Testis (tissue), 3 donors: Measurements from ENCODE around the gene MED7. TPM values are rescaled to one million over a fixed set of nuclear protein-coding genes. Genes with fewer than 3 reads are reported as not detected.

Experiments
- DNase-seq: peaks from one replicate; pipeline ENCODE4 v3.0.0-alpha.2; 2019
- H3K27ac ChIP-seq, 2 donors: fragments of 200-600 bp; sonication (generic); one replicate each; pipeline ENCODE4 v1.5.1; 2019
- H3K27me3 ChIP-seq: fragments of 200-600 bp; sonication (generic); one replicate; pipeline ENCODE4 v1.5.1; 2019
- H3K36me3 ChIP-seq: fragments of 200-600 bp; sonication (generic); one replicate; pipeline ENCODE4 v1.5.1; 2017; ENCODE audit warnings: low read depth; ENCODE audit errors: missing control alignments
- H3K4me1 ChIP-seq: fragments of 200-600 bp; sonication (generic); one replicate; pipeline ENCODE4 v1.5.1; 2019
- H3K4me3 ChIP-seq, 2 donors: fragments of 200-600 bp; sonication (generic); one replicate each; pipeline ENCODE4 v1.5.1; 2017 to 2019
- H3K9me3 ChIP-seq: fragments of 200-600 bp; sonication (generic); one replicate; pipeline ENCODE4 v1.5.1; 2017
- CTCF ChIP-seq, 3 experiments: fragments of 450-650 bp in 2 of 3; fragments of 200-600 bp in 1 of 3; sonication (generic) in 1 of 3; IDR thresholded peaks; one replicate each; pipeline ENCODE4 v1.5.1; 2016 to 2019; ENCODE audit warnings: antibody characterized with exemption in 3 of 3, mild to moderate bottlenecking in 2 of 3, moderate library complexity in 1 of 3
- POLR2A ChIP-seq: fragments of 450-650 bp; IDR thresholded peaks from one replicate; pipeline ENCODE4 v1.6.1; 2017; ENCODE audit warnings: antibody characterized with exemption, mild to moderate bottlenecking, moderate library complexity
- WGBS, 2 donors: methylation state at CpG; one replicate each; pipeline ENCODE4 v1.1.5; 2018; 5-methylcytosine and 5-hydroxymethylcytosine counted together
- intact Hi-C: fragments of 100-400 bp; cut with DNase I; formaldehyde crosslinking; loops from one replicate; pipeline ENCODE4 v1.15.1; 2023; ENCODE audit warnings: low total_unique reads
- polyA plus RNA-seq: library from polyadenylated mRNA; stranded (reverse); fragments of 350-450 nt; fragmentation: Illumina TruSeq; extraction: RNeasy Lipid Tissue Mini Kit (QIAGEN cat#74804); gene quantifications from one replicate; pipeline ENCODE4 v1.2.3, GENCODE V29; 2014; ENCODE audit warnings: low read depth, low replicate concordance; ENCODE audit not compliant: insufficient read depth
- total RNA-seq, 2 donors: library from RNA; depleted of rRNA; stranded (reverse); fragments of >200 nt; gene quantifications; one replicate each; pipeline ENCODE4 v1.2.3, GENCODE V29; 2016

Gene MED7
- total and polyA plus RNA-seq, 3 donors from 2014 or later = 16.8 to 50.3 (median 21.1) TPM

GRCh38 chr5:157178966-157179365, 36.3 kb upstream of the MED7 start:
- TF ChIP-seq POLR2A (no peak), CTCF (IDR thresholded peaks at IDR 0.05) (no peak)
- Histone ChIP-seq H3K36me3 (no peaks in the 10 kb centered on the region), H3K4me3 (no peak overlapping the region), H3K9me3 (no peaks in the 10 kb centered on the region), H3K27ac (no peak overlapping the region), H3K27me3 (no peaks in the 10 kb centered on the region), H3K4me1 (no peaks in the 10 kb centered on the region)
- WGBS, 2 donors = 72 to 85% methylated on average over 3 of the region's 3 CpGs
- no peak for DNase-seq
- intact Hi-C loops = no loop called here

DNA sequence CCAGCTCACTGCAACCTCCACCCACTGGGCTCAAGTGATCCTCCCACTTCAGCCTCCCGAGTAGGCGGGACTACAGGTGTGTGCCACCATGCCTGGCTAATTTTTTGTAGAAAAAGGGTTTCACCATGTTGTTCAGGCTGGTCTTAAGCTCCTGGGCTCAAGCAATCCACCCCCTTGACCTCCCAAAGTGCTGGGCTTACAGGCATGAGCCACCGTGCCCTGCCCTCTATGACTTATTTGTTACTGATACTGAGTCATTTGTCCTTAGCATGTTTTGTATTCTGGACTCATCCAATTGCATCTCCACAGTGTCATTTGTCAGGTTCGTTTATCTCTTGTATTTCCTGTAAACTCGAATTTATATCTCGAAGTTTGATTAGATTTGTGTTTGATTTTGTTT, 35.3 kb upstream of the MED7 start:
- Histone ChIP-seq H3K4me3 (no peak overlapping the region), H3K36me3 (no peaks in the 10 kb centered on the region), H3K9me3 (no peaks in the 10 kb centered on the region), H3K27ac (no peak overlapping the region), H3K4me1 (no peaks in the 10 kb centered on the region), H3K27me3 (no peaks in the 10 kb centered on the region)
- intact Hi-C loops = no loop called here
- WGBS, 2 donors = 74 to 82% methylated on average over 6 of the region's 6 CpGs
- no peak for DNase-seq
- TF ChIP-seq POLR2A (no peak), CTCF (IDR thresholded peaks at IDR 0.05) (no peak)

DNA sequence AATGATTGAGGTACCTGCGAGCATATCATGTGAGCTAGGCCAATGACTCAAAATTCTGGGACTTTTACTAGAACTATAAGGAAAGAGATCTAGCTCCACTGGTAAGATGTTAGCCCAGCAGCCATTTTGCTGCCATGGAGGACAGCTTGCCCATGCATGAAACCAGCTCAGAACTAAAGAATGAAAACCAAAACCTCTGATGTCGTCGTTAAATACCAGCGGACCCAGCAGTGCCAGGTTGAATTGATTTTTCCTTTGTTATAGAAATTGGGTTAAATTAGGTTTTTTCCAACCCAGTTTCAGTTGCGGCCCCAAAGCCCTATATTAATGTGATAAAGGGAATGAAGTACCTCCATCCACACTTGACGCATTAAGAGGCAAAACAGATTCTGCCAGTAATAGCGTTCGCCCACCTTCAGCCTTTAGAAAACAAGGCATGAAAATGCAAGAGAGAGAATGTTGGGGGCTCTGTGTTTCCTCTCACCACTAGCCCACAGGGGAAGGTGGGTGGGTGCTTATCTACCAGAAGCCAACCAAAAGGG, 32.5 kb upstream of the MED7 start:
- Histone ChIP-seq H3K9me3 (no peaks in the 10 kb centered on the region), H3K4me3 (no peak overlapping the region), H3K27me3 (no peaks in the 10 kb centered on the region), H3K27ac (no peak overlapping the region), H3K36me3 (no peaks in the 10 kb centered on the region), H3K4me1 (no peaks in the 10 kb centered on the region)
- no peak for DNase-seq
- 90 to 93% methylated on average over 8 of the region's 8 CpGs for WGBS, 2 donors
- TF ChIP-seq POLR2A (no peak), CTCF (IDR thresholded peaks at IDR 0.05) (no peak)
- intact Hi-C loops = no loop called here

DNA sequence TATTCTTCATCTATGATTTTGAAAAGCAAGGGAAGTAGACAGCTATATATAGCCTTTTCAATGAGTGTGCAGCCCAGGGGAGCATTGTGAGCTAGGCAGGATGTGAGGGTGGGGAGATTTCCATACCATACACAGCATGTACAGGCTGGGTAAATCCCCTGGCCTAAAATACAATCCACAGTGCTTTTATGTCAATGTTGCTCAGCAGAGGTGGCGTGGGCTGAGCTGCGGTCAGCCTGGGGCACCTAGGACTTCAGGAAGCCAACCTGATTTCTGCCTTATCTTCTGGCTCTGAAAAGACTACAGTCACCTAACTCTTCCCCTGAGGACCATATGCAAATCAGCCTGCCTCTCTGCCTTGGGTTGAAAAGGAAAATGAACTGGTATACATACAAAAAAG, 29.7 kb upstream of the MED7 start:
- TF ChIP-seq POLR2A (no peak), CTCF (IDR thresholded peaks at IDR 0.05) (no peak)
- Histone ChIP-seq H3K27me3 (no peaks in the 10 kb centered on the region), H3K9me3 (no peaks in the 10 kb centered on the region), H3K27ac (no peak overlapping the region), H3K36me3 (no peaks in the 10 kb centered on the region), H3K4me3 (no peak overlapping the region), H3K4me1 (no peaks in the 10 kb centered on the region)
- WGBS, 2 donors = 85 to 91% methylated on average over 2 of the region's 2 CpGs
- intact Hi-C loops = no loop called here
- no peak for DNase-seq

- H3K27ac ChIP-seq = no peak overlapping the region
- TF ChIP-seq POLR2A = no peak
- TF ChIP-seq CTCF (IDR thresholded peaks at IDR 0.05) = no peak
- no peaks in the 10 kb centered on the region for H3K9me3 ChIP-seq
- no peak overlapping the region for H3K4me3 ChIP-seq
- H3K27me3 ChIP-seq = no peaks in the 10 kb centered on the region
- no peaks in the 10 kb centered on the region for H3K4me1 ChIP-seq
- no peak for DNase-seq
- WGBS, 2 donors = 87 to 96% methylated on average over 5 of the region's 5 CpGs
- intact Hi-C loops = no loop called here
- H3K36me3 ChIP-seq = no peaks in the 10 kb centered on the region
Measured at GRCh38 chr5:157168286-157168685, 25.6 kb upstream of the MED7 start.
